WTC11 (cell line): ENCODE results near the gene FRRS1. TPM values are rescaled to one million over a fixed set of nuclear protein-coding genes. Genes with fewer than 3 reads are reported as not detected.

ENCODE experiments used
- ATAC-seq: fragments of 200-7000 bp; cut with Tn5 transposase; 2 replicates; pipeline ENCODE4 v1.10.0; 2021; ENCODE audit warnings: mild to moderate bottlenecking, moderate library complexity
- CTCF ChIA-PET: fragments of 300-600 bp; sonication (Branson Sonifier 250); formaldehyde crosslinking; loops from one replicate; lab custom pipeline; 2021; ENCODE audit warnings: antibody characterized with exemption; lab: Charles Lee
- POLR2A ChIA-PET: fragments of 350-600 bp; sonication (Branson Sonifier 250); formaldehyde crosslinking; loops from one replicate; lab custom pipeline; 2021; ENCODE audit warnings: antibody characterized with exemption; lab: Charles Lee
- DNase-seq: peaks from one replicate; pipeline ENCODE4 v3.0.0; 2021; ENCODE audit warnings: low spot score
- H3K27ac Mint-ChIP-seq: 2 replicates; pipeline ENCODE4 v1.8.0; 2021; ENCODE audit warnings: mixed read lengths
- H3K27me3 Mint-ChIP-seq: 2 replicates; pipeline ENCODE4 v1.8.0; 2021; ENCODE audit warnings: low read depth, mild to moderate bottlenecking, moderate library complexity, mixed read lengths
- H3K36me3 Mint-ChIP-seq: 2 replicates; pipeline ENCODE4 v1.8.0; 2021; ENCODE audit warnings: mixed read lengths
- H3K4me1 Mint-ChIP-seq: 2 replicates; pipeline ENCODE4 v1.8.0; 2022; ENCODE audit warnings: mixed read lengths
- H3K4me3 Mint-ChIP-seq: 2 replicates; pipeline ENCODE4 v1.8.0; 2021; ENCODE audit warnings: mild to moderate bottlenecking, moderate library complexity, mixed read lengths
- H3K9me3 Mint-ChIP-seq: 2 replicates; pipeline ENCODE4 v1.8.0; 2021; ENCODE audit warnings: mixed read lengths
- CDX4 ChIP-seq: fragments of 250-450 bp; sonication (Bioruptor Pico); IDR thresholded peaks from 2 replicates; pipeline ENCODE4 v1.9.0; 2021; ENCODE audit warnings: moderate library complexity, mild to moderate bottlenecking, inconsistent platforms, borderline replicate concordance
- CREB1 ChIP-seq: sonication (generic); formaldehyde crosslinking; IDR thresholded peaks from 2 replicates; pipeline ENCODE4 v1.8.0; 2023; ENCODE audit warnings: mild to moderate bottlenecking, missing genetic modification reagents
- CTCF ChIP-seq: fragments of 200-600 bp; IDR thresholded peaks from 2 replicates; pipeline ENCODE4 v1.8.0; 2022; ENCODE audit warnings: antibody characterized with exemption
- E2F1 ChIP-seq: sonication (generic); formaldehyde crosslinking; IDR thresholded peaks from 2 replicates; pipeline ENCODE4 v1.8.0; 2022; ENCODE audit warnings: mild to moderate bottlenecking, missing genetic modification reagents
- IRF2 ChIP-seq: sonication (generic); formaldehyde crosslinking; IDR thresholded peaks from 2 replicates; pipeline ENCODE4 v1.8.0; 2022; ENCODE audit warnings: low read depth, missing genetic modification reagents, borderline replicate concordance
- JAZF1 ChIP-seq: fragments of 250-450 bp; sonication (Bioruptor Pico); IDR thresholded peaks from 2 replicates; pipeline ENCODE4 v1.9.0; 2021; ENCODE audit warnings: moderate library complexity, mild to moderate bottlenecking, inconsistent platforms
- OVOL2 ChIP-seq: fragments of 250-450 bp; sonication (Bioruptor Pico); IDR thresholded peaks from 2 replicates; pipeline ENCODE4 v1.9.0; 2021; ENCODE audit warnings: mild to moderate bottlenecking, borderline replicate concordance
- SMAD4 ChIP-seq: sonication (generic); formaldehyde crosslinking; IDR thresholded peaks from 2 replicates; pipeline ENCODE4 v1.8.0; 2022; ENCODE audit warnings: mild to moderate bottlenecking, missing genetic modification reagents
- TEAD4 ChIP-seq: sonication (generic); formaldehyde crosslinking; IDR thresholded peaks from 2 replicates; pipeline ENCODE4 v1.8.0; 2022; ENCODE audit warnings: mild to moderate bottlenecking, missing genetic modification reagents
- ZNF121 ChIP-seq: sonication (generic); formaldehyde crosslinking; IDR thresholded peaks from 2 replicates; pipeline ENCODE4 v1.8.0; 2023; ENCODE audit warnings: missing genetic modification reagents
- ZNF232 ChIP-seq: sonication (generic); formaldehyde crosslinking; IDR thresholded peaks from 2 replicates; pipeline ENCODE4 v1.8.0; 2022; ENCODE audit warnings: mild to moderate bottlenecking, missing genetic modification reagents
- ZNF263 ChIP-seq: sonication (generic); formaldehyde crosslinking; IDR thresholded peaks from 2 replicates; pipeline ENCODE4 v1.8.1; 2022; ENCODE audit warnings: low read depth, mild to moderate bottlenecking, moderate library complexity, missing genetic modification reagents
- ZSCAN18 ChIP-seq: fragments of 250-450 bp; sonication (Bioruptor Pico); IDR thresholded peaks from 2 replicates; pipeline ENCODE4 v2.1.2; 2022; ENCODE audit warnings: mild to moderate bottlenecking, moderate library complexity
- total RNA-seq: library from RNA; stranded (reverse); gene quantifications from 3 replicates; pipeline ENCODE4 v1.2.3, GENCODE V29; 2021
- TF ChIP-seq, protein P1 (sequence below): sonication (generic); formaldehyde crosslinking; IDR thresholded peaks from 2 replicates; pipeline ENCODE4 v1.8.0; 2023; ENCODE audit warnings: missing genetic modification reagents, mild to moderate bottlenecking, borderline replicate concordance
- TF ChIP-seq, protein P2 (sequence below): sonication (generic); formaldehyde crosslinking; IDR thresholded peaks from 2 replicates; pipeline ENCODE4 v1.8.1; 2023; ENCODE audit warnings: mild to moderate bottlenecking, missing genetic modification reagents, moderate library complexity
- TF ChIP-seq, protein P3 (sequence below): sonication (generic); formaldehyde crosslinking; IDR thresholded peaks from 2 replicates; pipeline ENCODE4 v1.8.1; 2022; ENCODE audit warnings: missing genetic modification reagents, borderline replicate concordance

Gene FRRS1
- total RNA-seq, 1 experiment from 2014 or later, result 6.2 TPM

DNA sequence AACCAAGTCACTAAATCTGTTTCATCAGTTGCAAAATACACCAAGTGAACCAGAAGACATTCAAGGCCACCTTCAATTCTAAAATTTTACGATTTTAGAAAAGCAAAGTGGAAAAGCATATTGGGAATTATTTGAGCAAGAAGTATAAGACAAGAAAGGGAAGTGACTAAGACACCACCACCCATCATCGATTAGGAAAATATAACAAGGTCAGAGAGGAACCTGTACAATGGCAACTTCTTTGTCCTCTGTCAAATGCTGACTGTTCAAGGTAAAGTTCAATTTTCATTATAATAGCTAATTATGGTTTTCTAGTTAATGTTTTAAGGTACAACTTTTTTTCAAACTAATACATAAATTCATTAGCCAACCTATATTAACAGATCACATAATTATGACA lies 10.8 kb downstream of the FRRS1 start (continued):
- TF ChIP-seq E2F1 (CRISPR knock-in tag), result no peak

GRCh38 chr1:99754697-99755096 lies 11.7 kb downstream of the FRRS1 start:
- CTCF ChIA-PET, result interaction anchor here (1.2 kb wide), 1 partner anchor 11 kb away, joined by 3 read pairs; no protein-coding TSS in a partner anchor
- TF ChIP-seq CTCF (no peak), ZNF121 (CRISPR knock-in tag) (no peak), ZNF263 (CRISPR knock-in tag) (no peak), ZSCAN18 (CRISPR knock-in tag) (no peak), TEAD4 (CRISPR knock-in tag) (no peak), JAZF1 (CRISPR knock-in tag) (no peak), ZNF232 (CRISPR knock-in tag) (no peak), SMAD4 (no peak), CDX4 (CRISPR knock-in tag) (no peak), OVOL2 (CRISPR knock-in tag) (no peak), CREB1 (CRISPR knock-in tag) (no peak), IRF2 (CRISPR knock-in tag) (no peak)
- TF ChIP-seq, protein P1, sequence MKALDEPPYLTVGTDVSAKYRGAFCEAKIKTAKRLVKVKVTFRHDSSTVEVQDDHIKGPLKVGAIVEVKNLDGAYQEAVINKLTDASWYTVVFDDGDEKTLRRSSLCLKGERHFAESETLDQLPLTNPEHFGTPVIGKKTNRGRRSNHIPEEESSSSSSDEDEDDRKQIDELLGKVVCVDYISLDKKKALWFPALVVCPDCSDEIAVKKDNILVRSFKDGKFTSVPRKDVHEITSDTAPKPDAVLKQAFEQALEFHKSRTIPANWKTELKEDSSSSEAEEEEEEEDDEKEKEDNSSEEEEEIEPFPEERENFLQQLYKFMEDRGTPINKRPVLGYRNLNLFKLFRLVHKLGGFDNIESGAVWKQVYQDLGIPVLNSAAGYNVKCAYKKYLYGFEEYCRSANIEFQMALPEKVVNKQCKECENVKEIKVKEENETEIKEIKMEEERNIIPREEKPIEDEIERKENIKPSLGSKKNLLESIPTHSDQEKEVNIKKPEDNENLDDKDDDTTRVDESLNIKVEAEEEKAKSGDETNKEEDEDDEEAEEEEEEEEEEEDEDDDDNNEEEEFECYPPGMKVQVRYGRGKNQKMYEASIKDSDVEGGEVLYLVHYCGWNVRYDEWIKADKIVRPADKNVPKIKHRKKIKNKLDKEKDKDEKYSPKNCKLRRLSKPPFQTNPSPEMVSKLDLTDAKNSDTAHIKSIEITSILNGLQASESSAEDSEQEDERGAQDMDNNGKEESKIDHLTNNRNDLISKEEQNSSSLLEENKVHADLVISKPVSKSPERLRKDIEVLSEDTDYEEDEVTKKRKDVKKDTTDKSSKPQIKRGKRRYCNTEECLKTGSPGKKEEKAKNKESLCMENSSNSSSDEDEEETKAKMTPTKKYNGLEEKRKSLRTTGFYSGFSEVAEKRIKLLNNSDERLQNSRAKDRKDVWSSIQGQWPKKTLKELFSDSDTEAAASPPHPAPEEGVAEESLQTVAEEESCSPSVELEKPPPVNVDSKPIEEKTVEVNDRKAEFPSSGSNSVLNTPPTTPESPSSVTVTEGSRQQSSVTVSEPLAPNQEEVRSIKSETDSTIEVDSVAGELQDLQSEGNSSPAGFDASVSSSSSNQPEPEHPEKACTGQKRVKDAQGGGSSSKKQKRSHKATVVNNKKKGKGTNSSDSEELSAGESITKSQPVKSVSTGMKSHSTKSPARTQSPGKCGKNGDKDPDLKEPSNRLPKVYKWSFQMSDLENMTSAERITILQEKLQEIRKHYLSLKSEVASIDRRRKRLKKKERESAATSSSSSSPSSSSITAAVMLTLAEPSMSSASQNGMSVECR (CRISPR knock-in tag), result no peak
- TF ChIP-seq, protein P2, sequence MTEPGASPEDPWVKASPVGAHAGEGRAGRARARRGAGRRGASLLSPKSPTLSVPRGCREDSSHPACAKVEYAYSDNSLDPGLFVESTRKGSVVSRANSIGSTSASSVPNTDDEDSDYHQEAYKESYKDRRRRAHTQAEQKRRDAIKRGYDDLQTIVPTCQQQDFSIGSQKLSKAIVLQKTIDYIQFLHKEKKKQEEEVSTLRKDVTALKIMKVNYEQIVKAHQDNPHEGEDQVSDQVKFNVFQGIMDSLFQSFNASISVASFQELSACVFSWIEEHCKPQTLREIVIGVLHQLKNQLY, result no peak
- TF ChIP-seq, protein P3, sequence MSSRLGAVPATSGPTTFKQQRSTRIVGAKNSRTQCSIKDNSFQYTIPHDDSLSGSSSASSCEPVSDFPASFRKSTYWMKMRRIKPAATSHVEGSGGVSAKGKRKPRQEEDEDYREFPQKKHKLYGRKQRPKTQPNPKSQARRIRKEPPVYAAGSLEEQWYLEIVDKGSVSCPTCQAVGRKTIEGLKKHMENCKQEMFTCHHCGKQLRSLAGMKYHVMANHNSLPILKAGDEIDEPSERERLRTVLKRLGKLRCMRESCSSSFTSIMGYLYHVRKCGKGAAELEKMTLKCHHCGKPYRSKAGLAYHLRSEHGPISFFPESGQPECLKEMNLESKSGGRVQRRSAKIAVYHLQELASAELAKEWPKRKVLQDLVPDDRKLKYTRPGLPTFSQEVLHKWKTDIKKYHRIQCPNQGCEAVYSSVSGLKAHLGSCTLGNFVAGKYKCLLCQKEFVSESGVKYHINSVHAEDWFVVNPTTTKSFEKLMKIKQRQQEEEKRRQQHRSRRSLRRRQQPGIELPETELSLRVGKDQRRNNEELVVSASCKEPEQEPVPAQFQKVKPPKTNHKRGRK (CRISPR knock-in tag), result no peak

More at GRCh38 chr1:99754697-99755096, 11.7 kb downstream of the FRRS1 start:
- peaks cover 5% of the 10 kb centered on the region; the same call in 1 of the 2 replicates for H3K27me3 Mint-ChIP-seq
- DNase-seq (no peak), ATAC-seq (no peak)
- H3K36me3 Mint-ChIP-seq, result peaks cover 18% of the 10 kb centered on the region
- H3K9me3 Mint-ChIP-seq, result peaks cover 21% of the 10 kb centered on the region
- H3K4me3 Mint-ChIP-seq, result no peak overlapping the region
- H3K27ac Mint-ChIP-seq, result no peak overlapping the region
- POLR2A ChIA-PET, result no interaction called here
- peaks cover 16% of the 10 kb centered on the region for H3K4me1 Mint-ChIP-seq
